HG03045 (cell line): Measurements from ENCODE around the gene RANGRF.

ENCODE experiments used
- ATAC-seq: cut with Tn5 transposase; IDR thresholded peaks from one replicate; pipeline ENCODE4 v1.9.1; 2021; ENCODE audit warnings: mild to moderate bottlenecking, moderate library complexity; ENCODE audit not compliant: unreplicated experiment

RANGRF gene

DNA sequence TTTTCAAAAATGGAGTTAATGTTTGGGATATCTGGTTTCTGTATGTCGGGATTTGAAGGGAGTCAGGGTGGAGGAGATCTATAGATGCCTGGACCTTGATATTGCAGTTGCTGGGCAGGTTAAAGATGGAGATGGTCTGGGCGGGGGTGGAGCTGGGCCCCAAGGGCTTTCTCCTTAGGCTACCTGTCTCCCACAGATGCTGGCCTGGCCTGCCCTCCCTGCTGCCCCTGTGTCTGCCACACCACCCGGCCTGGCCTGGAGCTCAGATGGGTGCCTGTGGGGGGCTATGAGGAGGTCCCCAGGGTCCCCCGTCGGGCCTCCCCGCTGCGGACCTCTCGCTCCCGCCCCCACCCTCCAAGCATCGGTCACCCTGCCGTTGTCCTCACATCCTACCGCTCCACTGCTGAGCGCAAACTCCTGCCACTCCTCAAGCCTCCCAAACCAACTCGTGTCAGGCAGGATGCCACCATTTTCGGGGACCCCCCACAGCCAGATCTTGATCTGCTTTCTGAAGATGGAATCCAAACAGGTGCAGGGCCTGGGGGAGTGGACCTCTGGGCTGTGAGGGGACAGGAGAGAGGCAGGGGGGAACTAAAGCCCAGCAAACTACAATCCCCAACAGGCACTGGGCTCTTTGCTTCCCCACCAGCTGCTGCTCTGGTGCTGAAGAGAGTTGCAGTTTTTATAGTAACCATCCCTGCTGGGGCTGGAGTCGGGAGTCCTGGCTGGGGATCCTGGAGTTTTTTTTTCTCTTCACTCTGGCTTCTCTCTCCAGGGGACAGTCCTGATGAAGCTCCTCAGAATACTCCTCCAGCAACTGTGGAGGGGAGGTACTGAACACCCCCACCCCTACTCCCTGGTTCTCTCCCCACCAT is 24.5 kb downstream of the RANGRF start:
- no peak for ATAC-seq

DNA sequence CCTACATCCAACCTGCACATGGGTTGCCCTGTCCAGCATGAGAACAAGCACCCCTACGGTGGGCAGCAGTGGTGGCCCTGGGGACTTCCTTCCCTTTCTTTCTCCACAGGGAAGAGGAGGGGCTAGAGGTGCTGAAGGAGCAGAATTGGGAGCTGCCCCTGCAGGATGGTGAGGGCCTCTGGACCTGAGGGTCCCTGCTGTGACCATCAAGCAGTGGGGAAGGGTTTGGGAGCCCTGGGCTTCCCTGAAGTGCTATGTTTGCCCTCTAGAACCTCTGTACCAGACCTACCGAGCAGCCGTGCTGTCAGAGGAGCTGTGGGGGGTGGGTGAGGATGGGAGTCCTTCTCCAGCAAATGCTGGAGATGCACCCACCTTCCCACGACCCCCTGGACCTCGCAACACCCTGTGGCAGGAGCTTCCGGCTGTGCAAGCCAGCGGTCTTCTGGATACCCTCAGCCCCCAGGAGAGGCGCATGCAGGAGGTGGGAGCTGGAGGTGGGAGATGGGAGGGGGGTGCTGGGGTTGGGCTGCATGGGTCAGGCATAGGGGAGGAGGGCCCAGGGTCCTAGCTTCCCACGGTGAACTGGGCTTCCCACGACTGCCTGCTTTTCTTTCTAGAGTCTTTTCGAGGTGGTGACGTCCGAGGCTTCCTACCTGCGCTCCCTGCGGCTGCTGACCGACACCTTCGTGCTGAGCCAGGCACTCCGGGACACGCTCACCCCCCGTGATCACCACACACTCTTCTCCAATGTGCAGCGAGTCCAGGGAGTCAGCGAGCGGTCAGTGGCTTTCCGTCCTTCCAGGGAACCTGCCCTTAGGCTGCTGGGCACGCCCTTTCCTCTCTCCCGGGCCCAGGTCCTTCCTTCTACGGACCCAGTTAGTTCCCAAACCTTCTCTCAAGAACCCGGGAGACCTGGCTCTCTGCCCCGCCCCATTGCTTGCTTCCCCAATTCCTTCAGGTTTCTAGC is 26.6 kb downstream of the RANGRF start:
- ATAC-seq, result no peak

DNA sequence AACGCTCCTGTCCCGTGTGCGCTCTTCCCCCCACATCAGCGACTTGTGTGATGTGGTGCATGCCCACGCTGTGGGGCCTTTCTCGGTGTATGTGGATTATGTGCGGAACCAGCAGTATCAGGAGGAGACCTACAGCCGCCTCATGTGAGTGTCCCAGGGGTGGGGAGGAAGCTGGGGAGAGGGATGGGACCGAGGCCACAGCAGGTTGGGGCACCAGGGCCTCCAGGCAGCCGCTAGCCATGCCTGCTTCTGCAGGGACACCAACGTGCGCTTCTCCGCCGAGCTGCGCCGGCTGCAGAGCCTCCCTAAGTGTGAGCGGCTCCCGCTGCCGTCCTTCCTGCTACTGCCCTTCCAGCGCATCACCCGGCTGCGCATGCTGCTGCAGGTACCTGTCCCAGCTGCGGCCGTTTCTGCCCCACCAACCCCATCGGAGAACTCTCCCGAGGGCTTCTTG is 27.3 kb downstream of the RANGRF start:
- ATAC-seq, result no peak

- no peak for ATAC-seq
Observed at GRCh38 chr17:8318010-8318935, 29.8 kb downstream of the RANGRF start.

- no peak for ATAC-seq
Observed at GRCh38 chr17:8320262-8320661, 31.8 kb downstream of the RANGRF start.

DNA sequence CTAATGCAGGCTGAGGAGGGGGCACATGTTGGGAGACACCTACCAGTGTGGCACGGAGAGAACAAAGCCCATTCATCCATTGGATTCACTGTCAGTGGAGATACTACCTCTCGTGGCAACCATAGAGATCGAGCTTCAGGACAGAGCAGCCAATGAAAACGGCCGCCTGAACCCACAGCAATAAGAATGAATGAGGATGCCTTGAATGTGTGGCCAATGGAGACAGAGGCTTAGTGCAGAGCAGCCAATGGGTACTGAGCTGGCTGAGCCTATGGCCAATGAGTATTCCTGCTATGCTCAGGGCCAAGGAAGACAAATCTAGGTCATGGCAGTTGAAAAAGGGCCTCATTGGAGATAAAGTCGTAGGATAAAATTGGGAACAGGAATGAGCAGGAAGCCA is 32.5 kb downstream of the RANGRF start:
- ATAC-seq, result no peak

- no peak for ATAC-seq
Observed at GRCh38 chr17:8322061-8322460, 33.6 kb downstream of the RANGRF start.

GRCh38 chr17:8324132-8324531 is 35.7 kb downstream of the RANGRF start:
- ATAC-seq, result no peak

GRCh38 chr17:8324923-8325322 is 36.5 kb downstream of the RANGRF start:
- ATAC-seq, result no peak

DNA sequence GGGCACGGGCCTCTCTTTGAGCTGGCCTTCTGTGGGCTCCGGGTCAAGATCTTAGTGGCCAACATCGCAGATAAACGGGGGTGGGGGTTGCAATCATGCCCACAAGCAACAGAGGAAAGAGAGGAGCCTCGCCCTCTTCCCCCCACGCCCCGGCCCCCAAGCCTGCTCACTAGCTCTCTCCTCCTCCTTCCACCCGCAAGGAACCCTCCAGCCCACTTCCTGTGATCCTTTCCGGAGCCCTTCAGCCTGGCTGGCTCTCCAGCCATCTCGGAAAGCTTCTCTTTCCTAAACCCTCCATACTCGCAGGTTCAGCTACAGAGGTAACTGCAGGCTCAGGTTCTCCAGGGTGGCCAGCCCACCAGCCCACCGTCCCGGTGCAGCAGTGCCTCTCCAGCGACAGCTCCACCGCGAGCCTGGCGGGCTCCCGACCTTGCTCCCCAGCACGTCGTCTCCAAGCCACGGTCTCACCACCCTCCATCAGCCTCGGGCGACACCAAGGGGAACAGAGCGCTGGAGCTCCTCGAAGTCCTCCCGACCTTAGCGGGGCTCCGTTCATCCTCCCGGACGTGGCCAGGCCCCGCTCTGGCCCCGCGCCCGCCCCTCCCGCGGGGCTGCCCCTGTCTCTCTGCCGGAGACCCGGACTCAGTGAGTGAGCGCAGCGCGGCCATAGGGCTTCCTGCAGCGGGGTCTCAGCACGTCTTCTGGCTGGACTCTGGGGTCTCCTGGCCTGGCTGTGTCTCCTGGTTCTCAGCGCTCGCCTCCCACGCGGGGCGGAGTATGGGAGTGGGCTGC is 38.2 kb downstream of the RANGRF start:
- ATAC-seq, result no peak

GRCh38 chr17:8327303-8327649 is 38.8 kb downstream of the RANGRF start:
- ATAC-seq, result no peak

DNA sequence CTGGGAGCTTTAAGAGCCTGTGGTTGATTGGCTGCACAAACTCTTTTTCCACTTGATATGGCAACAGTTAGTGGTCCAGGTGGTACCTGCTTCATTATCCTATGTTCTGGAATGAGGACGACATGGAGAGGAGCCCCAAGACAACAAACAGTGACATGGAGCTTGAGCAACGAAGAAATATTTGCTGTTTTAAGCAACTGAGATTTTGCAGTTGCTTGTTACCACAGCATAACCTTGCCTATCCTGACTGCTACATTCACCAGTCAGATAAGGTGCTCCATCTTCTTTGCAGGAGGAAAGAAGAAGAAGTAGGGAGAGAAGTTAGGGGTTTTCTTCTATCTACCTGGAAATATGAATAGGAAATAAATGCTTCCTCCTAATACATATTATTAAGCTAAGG is 43.7 kb downstream of the RANGRF start:
- ATAC-seq, result no peak

DNA sequence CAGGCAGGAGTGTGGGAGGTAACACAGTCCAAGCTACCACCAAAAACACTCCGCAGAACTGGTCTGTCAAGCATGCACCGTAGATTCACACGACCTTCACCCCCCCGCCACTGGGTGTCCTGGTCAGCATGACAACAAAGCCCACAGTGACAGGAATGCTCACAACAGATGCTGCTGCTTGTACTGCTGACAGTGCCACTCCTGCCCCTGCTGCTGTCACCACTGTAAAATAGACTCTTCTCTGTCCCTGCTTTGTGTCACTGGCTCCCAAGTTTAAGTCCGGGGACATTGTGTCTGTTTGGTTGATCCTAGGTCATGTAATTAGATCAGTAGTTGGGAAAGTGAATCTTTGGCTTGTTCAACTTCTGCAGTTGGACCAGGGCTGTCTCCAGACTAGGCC is 44.2 kb downstream of the RANGRF start:
- ATAC-seq, result no peak

GRCh38 chr17:8333281-8333680 is 44.8 kb downstream of the RANGRF start:
- ATAC-seq, result no peak

GRCh38 chr17:8337802-8338752 is 49.6 kb downstream of the RANGRF start:
- no peak for ATAC-seq

DNA sequence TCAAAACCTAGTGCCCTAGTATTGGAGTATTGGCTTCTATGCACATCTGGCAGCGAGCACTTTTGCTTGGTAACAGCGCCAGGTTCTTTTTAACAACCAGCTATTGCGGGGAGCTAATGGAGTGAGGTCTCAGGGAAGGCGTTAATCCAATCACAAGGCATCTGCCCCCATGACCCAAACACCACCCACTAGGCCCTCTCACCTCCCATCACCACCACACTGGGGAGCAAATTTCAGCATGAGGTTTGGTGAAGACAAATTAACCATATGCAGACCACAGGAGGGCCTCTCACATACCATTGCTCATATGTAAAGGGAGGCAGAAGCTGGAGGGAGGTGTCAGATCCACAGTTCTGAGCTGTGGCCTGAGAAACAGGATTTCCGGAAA is 50.3 kb downstream of the RANGRF start:
- no peak for ATAC-seq

- ATAC-seq, result no peak
Observed at GRCh38 chr17:8339540-8339939, 51.1 kb downstream of the RANGRF start, which contains the start of gene ODF4. Gene ODF4 (plus strand): TSS chr17:8339840. CDS start chr17:8340052, 212 bp downstream.
